Liver (tissue), 3 donors: ENCODE results near the gene TTYH3.

Source experiments
- FOXA1 ChIP-seq: IDR thresholded peaks from 2 replicates; pipeline ENCODE4 v1.6.1; 2016; ENCODE audit warnings: antibody characterized with exemption
- GABPA ChIP-seq, 2 donors: IDR thresholded peaks in 1 of 2; conservative IDR thresholded peaks in 1 of 2; 2 replicates each; pipeline ENCODE4 v1.6.1; 2016; ENCODE audit warnings: antibody characterized with exemption in 2 of 2, mild to moderate bottlenecking in 1 of 2, moderate library complexity in 1 of 2
- JUND ChIP-seq, 2 donors: IDR thresholded peaks; 2 replicates each; pipeline ENCODE4 v1.6.1; 2016; ENCODE audit warnings: antibody characterized with exemption in 2 of 2
- RAD21 ChIP-seq, 2 donors: IDR thresholded peaks; 2 replicates each; pipeline ENCODE4 v1.6.1; 2016; ENCODE audit warnings: antibody characterized with exemption in 2 of 2, mild to moderate bottlenecking in 2 of 2
- REST ChIP-seq: IDR thresholded peaks from 2 replicates; pipeline ENCODE4 v1.6.1; 2016; ENCODE audit warnings: antibody characterized with exemption, mild to moderate bottlenecking
- SP1 ChIP-seq: IDR thresholded peaks from 2 replicates; pipeline ENCODE4 v1.6.1; 2018; ENCODE audit warnings: antibody characterized with exemption, mild to moderate bottlenecking
- TAF1 ChIP-seq: conservative IDR thresholded peaks from 2 replicates; pipeline ENCODE4 v1.6.1; 2016; ENCODE audit warnings: antibody characterized with exemption, mild to moderate bottlenecking
- YY1 ChIP-seq: IDR thresholded peaks from 2 replicates; pipeline ENCODE4 v1.6.1; 2016; ENCODE audit warnings: antibody characterized with exemption, mild to moderate bottlenecking
- TF ChIP-seq, protein P1 (sequence below): fragments of 150-350 bp; IDR thresholded peaks from 2 replicates; pipeline ENCODE4 v1.5.1; 2017; ENCODE audit warnings: improper control_type of control experiment, low read depth, low read length; ENCODE audit not compliant: missing input control
- TF ChIP-seq, protein P2 (sequence below): IDR thresholded peaks from 2 replicates; pipeline ENCODE4 v1.6.1; 2016; ENCODE audit warnings: antibody characterized with exemption
- donor health status: healthy.
- donor health status: healthy.

DNA sequence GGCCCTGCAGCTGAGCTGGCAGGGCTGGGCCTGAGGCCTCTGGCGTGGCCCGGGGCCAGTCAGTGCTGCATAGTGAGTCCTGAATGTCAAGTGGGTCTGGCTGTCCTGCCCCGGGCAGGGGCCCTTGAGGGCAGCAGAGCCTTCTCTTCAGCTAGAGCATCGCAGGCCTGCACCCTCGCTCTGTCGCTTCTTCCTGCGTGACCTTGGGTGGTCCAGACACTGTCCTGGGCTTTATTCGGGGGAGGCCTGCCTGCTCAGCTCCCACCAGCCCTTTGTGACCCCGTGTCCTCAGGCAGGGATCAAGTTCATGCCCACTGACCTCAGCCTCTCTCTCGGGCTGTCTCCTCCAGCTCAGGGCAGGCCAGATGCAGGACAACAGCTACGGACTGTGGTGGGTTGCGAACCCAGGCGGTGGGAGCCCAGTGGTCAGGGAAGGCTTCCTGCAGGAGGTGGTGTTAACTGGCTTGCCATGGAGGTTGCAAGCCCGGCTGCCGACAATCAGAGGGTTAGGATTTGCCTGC, 3.4 kb downstream of the TTYH3 start:
- TF ChIP-seq, protein P1, sequence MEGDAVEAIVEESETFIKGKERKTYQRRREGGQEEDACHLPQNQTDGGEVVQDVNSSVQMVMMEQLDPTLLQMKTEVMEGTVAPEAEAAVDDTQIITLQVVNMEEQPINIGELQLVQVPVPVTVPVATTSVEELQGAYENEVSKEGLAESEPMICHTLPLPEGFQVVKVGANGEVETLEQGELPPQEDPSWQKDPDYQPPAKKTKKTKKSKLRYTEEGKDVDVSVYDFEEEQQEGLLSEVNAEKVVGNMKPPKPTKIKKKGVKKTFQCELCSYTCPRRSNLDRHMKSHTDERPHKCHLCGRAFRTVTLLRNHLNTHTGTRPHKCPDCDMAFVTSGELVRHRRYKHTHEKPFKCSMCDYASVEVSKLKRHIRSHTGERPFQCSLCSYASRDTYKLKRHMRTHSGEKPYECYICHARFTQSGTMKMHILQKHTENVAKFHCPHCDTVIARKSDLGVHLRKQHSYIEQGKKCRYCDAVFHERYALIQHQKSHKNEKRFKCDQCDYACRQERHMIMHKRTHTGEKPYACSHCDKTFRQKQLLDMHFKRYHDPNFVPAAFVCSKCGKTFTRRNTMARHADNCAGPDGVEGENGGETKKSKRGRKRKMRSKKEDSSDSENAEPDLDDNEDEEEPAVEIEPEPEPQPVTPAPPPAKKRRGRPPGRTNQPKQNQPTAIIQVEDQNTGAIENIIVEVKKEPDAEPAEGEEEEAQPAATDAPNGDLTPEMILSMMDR: no peak
- TF ChIP-seq GABPA (IDR thresholded peaks at IDR 0.05 in 1 of 2, conservative IDR thresholded peaks at IDR 0.05 in 1 of 2): no peak
- no peak for TF ChIP-seq FOXA1
- no peak for TF ChIP-seq TAF1
- TF ChIP-seq REST: no peak
- no peak for TF ChIP-seq JUND (IDR thresholded peaks at IDR 0.05)
- TF ChIP-seq SP1: no peak
- TF ChIP-seq RAD21 (IDR thresholded peaks at IDR 0.05): no peak
- TF ChIP-seq, protein P2, sequence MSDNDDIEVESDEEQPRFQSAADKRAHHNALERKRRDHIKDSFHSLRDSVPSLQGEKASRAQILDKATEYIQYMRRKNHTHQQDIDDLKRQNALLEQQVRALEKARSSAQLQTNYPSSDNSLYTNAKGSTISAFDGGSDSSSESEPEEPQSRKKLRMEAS: no peak
- TF ChIP-seq YY1: no peak
